WI38 (cell line): ENCODE results near the gene VAMP7.
"Not testable (repeated sequence)": the region's sequence is repeated elsewhere in the genome, so short reads cannot be mapped to it uniquely, and the experiment has no call there.

Source experiments
- H3K4me3 ChIP-seq: 2 replicates; pipeline ENCODE4 v1.5.1; 2011; ENCODE audit warnings: low read depth, mild to moderate bottlenecking, control low read depth, low read length
- CTCF ChIP-seq: IDR thresholded peaks from 2 replicates; pipeline ENCODE4 v1.5.1; 2012; ENCODE audit warnings: low read depth, mild to moderate bottlenecking, control low read depth, low read length

The VAMP7 gene

GRCh38 chrX:155967653-155968325 lies 86.6 kb downstream of the VAMP7 start:
- no peak overlapping the region for H3K4me3 ChIP-seq
- TF ChIP-seq CTCF: no peak

DNA sequence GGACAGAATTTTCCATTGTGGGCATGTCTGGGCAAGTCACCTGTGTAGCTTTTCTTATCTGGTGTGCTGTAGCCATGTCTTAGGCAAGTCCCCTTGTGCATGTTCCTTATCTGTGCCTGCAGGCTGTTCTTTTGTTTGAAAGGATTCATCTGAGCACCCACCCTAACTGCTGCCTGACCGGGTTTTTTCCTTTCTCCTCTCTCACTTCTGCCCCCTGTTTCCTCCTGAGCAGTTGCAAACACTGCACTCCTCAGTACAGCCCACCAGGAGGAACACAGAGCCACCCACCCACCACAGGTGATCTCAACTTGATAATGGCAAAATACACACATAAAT lies 87.1 kb downstream of the VAMP7 start:
- TF ChIP-seq CTCF: no peak

DNA sequence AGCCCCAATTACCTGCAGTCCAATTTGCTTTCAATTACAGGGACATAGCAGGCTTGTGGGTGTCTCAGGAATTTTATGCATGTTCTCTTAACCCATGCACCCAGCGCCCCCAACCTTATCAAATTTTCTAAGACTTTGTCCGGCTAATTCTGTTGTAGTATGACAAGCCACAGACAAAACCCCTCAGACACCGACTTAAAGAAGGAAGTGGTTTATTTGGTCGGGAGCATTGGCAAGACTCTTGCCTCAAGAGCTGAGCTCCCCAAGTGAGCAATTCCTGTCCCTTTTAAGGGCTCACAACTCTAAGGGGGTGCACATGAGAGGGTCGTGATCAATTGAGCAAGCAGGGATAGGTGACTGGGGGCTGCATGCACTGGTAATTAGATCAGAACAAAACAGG lies 87.6 kb downstream of the VAMP7 start:
- H3K4me3 ChIP-seq: no peak overlapping the region
- TF ChIP-seq CTCF: no peak

More for the DNA sequence above, 87.1 kb downstream of the VAMP7 start:
- H3K4me3 ChIP-seq: no peak overlapping the region

DNA sequence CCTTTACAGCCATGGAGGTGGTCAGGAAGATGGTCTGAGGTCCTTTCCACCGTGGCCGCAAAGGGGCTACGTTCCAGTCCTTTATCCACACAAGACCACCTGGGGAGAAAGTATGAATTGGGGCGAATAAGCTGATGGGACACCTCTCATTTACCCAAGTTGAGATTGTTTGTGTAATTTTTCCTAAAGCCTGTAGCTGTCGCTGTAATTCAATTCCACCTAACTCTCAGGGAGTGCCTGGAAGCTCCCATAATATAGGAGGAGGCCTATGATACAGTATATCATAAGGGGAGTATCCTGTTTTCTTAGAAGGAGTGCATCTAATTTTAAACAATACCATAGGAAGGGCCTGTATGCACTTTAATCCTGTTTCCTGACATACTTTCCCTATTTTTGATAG lies 90.5 kb downstream of the VAMP7 start:
- not testable (repeated sequence) for H3K4me3 ChIP-seq

DNA sequence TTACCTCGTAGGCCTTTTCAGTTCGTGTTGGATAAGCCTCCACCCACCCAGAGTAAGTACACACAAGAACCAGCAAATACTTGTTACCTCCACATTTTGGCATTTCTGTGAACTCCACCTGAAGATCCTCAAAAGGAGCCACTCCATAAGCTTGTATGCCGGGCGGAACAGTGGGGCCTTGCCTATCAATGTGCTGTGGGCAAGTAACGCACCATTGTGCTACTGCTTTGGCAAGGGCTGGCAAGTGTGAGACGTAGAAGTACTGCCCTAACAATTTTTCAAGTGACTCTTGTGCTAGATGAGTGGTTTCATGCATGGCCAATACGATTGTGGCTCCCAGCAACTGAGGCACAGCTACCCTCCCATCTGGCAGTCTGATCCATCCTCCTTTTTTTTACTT lies 91.1 kb downstream of the VAMP7 start:
- H3K4me3 ChIP-seq: not testable (repeated sequence)

- TF ChIP-seq CTCF: no peak
- H3K4me3 ChIP-seq: no peak overlapping the region
Observed at GRCh38 chrX:155983326-155983725, 102.2 kb downstream of the VAMP7 start.

- no peak overlapping the region for H3K4me3 ChIP-seq
- TF ChIP-seq CTCF: no peak
Observed at GRCh38 chrX:155985208-155985607, 104.1 kb downstream of the VAMP7 start.

DNA sequence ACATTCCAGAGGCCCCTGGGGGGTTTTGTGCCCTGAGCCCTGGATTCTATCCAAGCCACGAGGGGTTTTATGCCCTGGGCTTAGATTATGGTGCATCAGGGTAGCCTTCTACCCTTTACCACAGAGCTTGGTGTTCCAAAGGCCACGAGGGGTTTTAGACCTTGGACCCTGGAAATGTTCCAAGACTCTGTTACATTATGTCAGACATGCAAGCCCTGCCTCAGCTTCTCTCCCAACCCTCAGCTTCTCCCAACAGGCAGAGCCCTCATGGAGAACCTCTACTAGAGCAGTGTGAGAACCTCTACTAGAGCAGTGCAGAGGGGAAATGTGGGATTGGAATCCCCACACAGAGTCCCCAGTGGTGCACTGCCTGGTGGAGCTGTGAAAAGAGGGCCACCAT lies 105.8 kb downstream of the VAMP7 start:
- not testable (repeated sequence) for H3K4me3 ChIP-seq

GRCh38 chrX:155988859-155989258 lies 107.7 kb downstream of the VAMP7 start:
- no peak for TF ChIP-seq CTCF
- H3K4me3 ChIP-seq: no peak overlapping the region
